GM19043 (cell line): Measurements from ENCODE around the gene NCK2.
"Not testable (repeated sequence)": the region's sequence is repeated elsewhere in the genome, so short reads cannot be mapped to it uniquely, and the experiment has no call there.

Experiments used
- ATAC-seq: cut with Tn5 transposase; IDR thresholded peaks from one replicate; pipeline ENCODE4 v1.9.1; 2021; ENCODE audit warnings: low read depth; ENCODE audit not compliant: unreplicated experiment

The NCK2 gene

GRCh38 chr2:105883911-105884694, 139.4 kb downstream of the NCK2 start:
- no peak for ATAC-seq

- ATAC-seq: no peak
These were observed 140.7 kb downstream of the NCK2 start for GRCh38 chr2:105885456-105885855.

GRCh38 chr2:105886029-105886454, 141.3 kb downstream of the NCK2 start:
- ATAC-seq: no peak

- ATAC-seq: no peak
These were observed 142.0 kb downstream of the NCK2 start for GRCh38 chr2:105886687-105887086.

- ATAC-seq: no peak
These were observed 142.5 kb downstream of the NCK2 start for GRCh38 chr2:105887256-105887655.

GRCh38 chr2:105888625-105889024, 143.9 kb downstream of the NCK2 start:
- ATAC-seq: no peak

- ATAC-seq: no peak
These were observed 144.3 kb downstream of the NCK2 start for GRCh38 chr2:105889046-105889445.

GRCh38 chr2:105890111-105890510, 145.4 kb downstream of the NCK2 start:
- no peak for ATAC-seq

GRCh38 chr2:105890856-105891255, 146.1 kb downstream of the NCK2 start:
- ATAC-seq: no peak

GRCh38 chr2:105893011-105893995, 148.6 kb downstream of the NCK2 start:
- no peak for ATAC-seq

GRCh38 chr2:105894327-105894944, 149.7 kb downstream of the NCK2 start:
- ATAC-seq: no peak

- no peak for ATAC-seq
These were observed 151.5 kb downstream of the NCK2 start for GRCh38 chr2:105895990-105896764.

GRCh38 chr2:105896765-105897163, 152.1 kb downstream of the NCK2 start:
- ATAC-seq: no peak

- not testable (repeated sequence) for ATAC-seq
These were observed 153.0 kb downstream of the NCK2 start for GRCh38 chr2:105897694-105898093.

- no peak for ATAC-seq
These were observed 158.5 kb downstream of the NCK2 start for GRCh38 chr2:105903051-105903674.

- peak; percentile 94 for ATAC-seq
These were observed 160.2 kb downstream of the NCK2 start for GRCh38 chr2:105904938-105905337.

- no peak for ATAC-seq
These were observed 161.8 kb downstream of the NCK2 start for GRCh38 chr2:105906481-105906880.

GRCh38 chr2:105907184-105907583, 162.5 kb downstream of the NCK2 start:
- no peak for ATAC-seq

- no peak for ATAC-seq
These were observed 164.5 kb downstream of the NCK2 start for GRCh38 chr2:105909215-105909614.
